H1 (cell line): Measurements from ENCODE around the gene RNF225. TPM values are rescaled to one million over a fixed set of nuclear protein-coding genes. Genes with fewer than 3 reads are reported as not detected.
A peak's percentile ranks its signal among the peaks of the same experiment; 100 is the strongest.

Experiments
- CTCF ChIA-PET: fragments of 300-600 bp; sonication (Branson Sonifier 250); formaldehyde crosslinking; loops from one replicate; lab custom pipeline; 2021; ENCODE audit not compliant: partially characterized antibody; lab: Charles Lee
- POLR2A ChIA-PET: fragments of 300-600 bp; sonication (Branson Sonifier 250); formaldehyde crosslinking; loops from one replicate; lab custom pipeline; 2021; ENCODE audit warnings: inconsistent platforms; ENCODE audit not compliant: partially characterized antibody; lab: Charles Lee
- DNase-seq, 2 experiments: peaks; one replicate each; pipeline versions ENCODE4 v3.0.0 to v3.0.0-alpha.2; 2010 to 2022; ENCODE audit warnings: low spot score in 2 of 2, low read depth in 1 of 2, mixed read lengths in 1 of 2
- FAIRE-seq: peaks from 2 replicates; lab custom pipeline; 2011; peaks lifted over from hg19 to GRCh38; lab: Jason Lieb, UNC
- H2AFZ ChIP-seq: 2 replicates; pipeline ENCODE4 v1.8.1; 2012; ENCODE audit warnings: low read length, inconsistent platforms
- H2AK5ac ChIP-seq: 2 replicates; pipeline ENCODE4 v1.6.1; 2013; ENCODE audit warnings: low read depth, low read length
- H2BK120ac ChIP-seq: replicated peaks from 2 replicates; pipeline ENCODE3; 2013; ENCODE audit warnings: low read depth, low read length, inconsistent platforms
- H2BK12ac ChIP-seq: 2 replicates; pipeline ENCODE4 v1.6.1; 2013; ENCODE audit warnings: low read depth, low read length
- H2BK15ac ChIP-seq: 2 replicates; pipeline ENCODE4 v1.6.1; 2013; ENCODE audit warnings: low read length
- H2BK20ac ChIP-seq: 2 replicates; pipeline ENCODE4 v1.6.1; 2013; ENCODE audit warnings: low read length
- H2BK5ac ChIP-seq: 2 replicates; pipeline ENCODE4 v1.6.1; 2013; ENCODE audit warnings: low read depth, low read length
- H3K14ac ChIP-seq: 2 replicates; pipeline ENCODE4 v1.6.1; 2013; ENCODE audit warnings: inconsistent platforms; ENCODE audit not compliant: insufficient read length
- H3K18ac ChIP-seq: 2 replicates; pipeline ENCODE4 v1.6.1; 2013; ENCODE audit warnings: low read length; ENCODE audit errors: extremely low read depth
- H3K23ac ChIP-seq: 2 replicates; pipeline ENCODE4 v1.6.1; 2013; ENCODE audit warnings: inconsistent platforms; ENCODE audit not compliant: insufficient read length
- H3K23me2 ChIP-seq: 2 replicates; pipeline ENCODE4 v1.6.1; 2013; ENCODE audit warnings: low read depth, low read length
- H3K27ac ChIP-seq: 2 replicates; pipeline ENCODE4 v1.6.1; 2011; ENCODE audit warnings: low read depth, low read length, inconsistent platforms
- H3K27me3 ChIP-seq, 4 experiments: replicated peaks in 1 of 4; 1 replicate in 1 of 4; 2 replicates in 3 of 4; pipeline versions ENCODE4 v1.6.1 to v1.8.1; 2011 to 2013; ENCODE audit warnings: low read length in 3 of 4, mild to moderate bottlenecking in 3 of 4, inconsistent platforms in 2 of 4, mixed read lengths in 2 of 4, moderate library complexity in 1 of 4; ENCODE audit not compliant: control insufficient read depth in 3 of 4, insufficient read depth in 3 of 4; ENCODE audit errors: extremely low read depth in 1 of 4
- H3K36me3 ChIP-seq, 4 experiments: 2 replicates each; pipeline versions ENCODE4 v1.6.1 to v1.8.1; 2011 to 2013; ENCODE audit warnings: mild to moderate bottlenecking in 4 of 4, low read length in 3 of 4, moderate library complexity in 2 of 4, control low read depth in 1 of 4, inconsistent platforms in 1 of 4; ENCODE audit not compliant: insufficient read depth in 4 of 4, control insufficient read depth in 2 of 4
- H3K4ac ChIP-seq: replicated peaks from 2 replicates; pipeline ENCODE3; 2013; ENCODE audit warnings: low read length, low read depth, mixed read lengths, inconsistent platforms; ENCODE audit not compliant: insufficient read length
- H3K4me1 ChIP-seq, 4 experiments: replicated peaks in 1 of 4; 1 replicate in 1 of 4; 2 replicates in 3 of 4; pipeline versions ENCODE4 v1.6.1 to v1.8.1; 2011 to 2013; ENCODE audit warnings: low read length in 3 of 4, inconsistent platforms in 2 of 4, mixed read lengths in 1 of 4; ENCODE audit not compliant: insufficient read depth in 4 of 4, control insufficient read depth in 3 of 4
- H3K4me2 ChIP-seq, 2 experiments: 2 replicates each; pipeline versions ENCODE4 v1.6.1 to v1.8.1; 2011 to 2013; ENCODE audit warnings: low read depth in 2 of 2, low read length in 2 of 2, control low read depth in 1 of 2, inconsistent platforms in 1 of 2, mild to moderate bottlenecking in 1 of 2; ENCODE audit not compliant: insufficient read depth in 1 of 2
- H3K4me3 ChIP-seq, 4 experiments: fragments of 200-600, 300-600 bp in 1 of 4; sonication (generic), shearing (Covaris generic), sonication (Bioruptor Twin) in 1 of 4; 2 replicates each; pipeline versions ENCODE4 v1.5.1 to v1.8.1; 2011 to 2016; ENCODE audit warnings: low read length in 4 of 4, low read depth in 3 of 4, control low read depth in 2 of 4, inconsistent platforms in 2 of 4, mild to moderate bottlenecking in 2 of 4, mixed read lengths in 1 of 4, moderate library complexity in 1 of 4; ENCODE audit not compliant: insufficient read depth in 2 of 4; ENCODE audit errors: extremely low read depth in 1 of 4
- H3K56ac ChIP-seq: replicated peaks from 2 replicates; pipeline ENCODE3; 2013; ENCODE audit warnings: low read depth, mild to moderate bottlenecking, mixed read lengths, low read length, inconsistent platforms; ENCODE audit not compliant: insufficient read length
- H3K79me1 ChIP-seq: 2 replicates; pipeline ENCODE4 v1.6.1; 2013; ENCODE audit warnings: low read depth, low read length, control low read depth
- H3K79me2 ChIP-seq, 2 experiments: 2 replicates each; pipeline versions ENCODE4 v1.6.1 to v1.8.1; 2012 to 2013; ENCODE audit warnings: low read length in 2 of 2, mild to moderate bottlenecking in 2 of 2, inconsistent platforms in 1 of 2; ENCODE audit not compliant: insufficient read depth in 2 of 2, control insufficient read depth in 1 of 2
- H3K9ac ChIP-seq, 4 experiments: replicated peaks in 1 of 4; 1 replicate in 1 of 4; 2 replicates in 3 of 4; pipeline versions ENCODE4 v1.6.1 to v1.8.1; 2011 to 2013; ENCODE audit warnings: low read depth in 3 of 4, low read length in 3 of 4, control low read depth in 2 of 4, mild to moderate bottlenecking in 2 of 4, moderate library complexity in 2 of 4, inconsistent platforms in 1 of 4; ENCODE audit errors: extremely low read depth in 1 of 4
- H3K9me3 ChIP-seq, 2 experiments: 2 replicates each; pipeline versions ENCODE4 v1.6.1 to v1.8.1; 2012 to 2013; ENCODE audit warnings: mild to moderate bottlenecking in 2 of 2, moderate library complexity in 2 of 2, control low read depth in 1 of 2, inconsistent platforms in 1 of 2, low read depth in 1 of 2, low read length in 1 of 2, mixed read lengths in 1 of 2; ENCODE audit not compliant: insufficient read depth in 2 of 2
- H4K20me1 ChIP-seq, 2 experiments: replicated peaks in 1 of 2; 2 replicates each; pipeline versions ENCODE3 to v1.8.1; 2011 to 2013; ENCODE audit warnings: inconsistent platforms in 2 of 2, low read length in 2 of 2, mild to moderate bottlenecking in 1 of 2; ENCODE audit not compliant: insufficient read depth in 2 of 2, control insufficient read depth in 1 of 2
- H4K5ac ChIP-seq: 2 replicates; pipeline ENCODE4 v1.6.1; 2013; ENCODE audit warnings: low read length, low read depth, mixed read lengths, inconsistent platforms; ENCODE audit not compliant: insufficient read length
- H4K8ac ChIP-seq: 2 replicates; pipeline ENCODE4 v1.8.0; 2013; ENCODE audit warnings: mild to moderate bottlenecking, moderate library complexity, low read length, inconsistent platforms; ENCODE audit not compliant: insufficient read depth; ENCODE audit errors: extremely low read depth
- H4K91ac ChIP-seq: replicated peaks from 2 replicates; pipeline ENCODE3; 2013; ENCODE audit warnings: low read length, mixed read lengths, inconsistent platforms; ENCODE audit not compliant: insufficient read length
- CBX5 ChIP-seq: fragments of 300-800, 300-1000 bp; sonication (generic); IDR thresholded peaks from 2 replicates; pipeline ENCODE4 v1.7.1; 2016; ENCODE audit warnings: antibody characterized with exemption, low read length, low read depth
- EP300 ChIP-seq, 2 experiments: IDR thresholded peaks; 1 replicate in 1 of 2; 2 replicates in 1 of 2; pipeline ENCODE4 v1.6.1; 2011 to 2012; ENCODE audit warnings: low read depth in 2 of 2, low read length in 2 of 2, mild to moderate bottlenecking in 2 of 2, borderline replicate concordance in 1 of 2, inconsistent platforms in 1 of 2, moderate library complexity in 1 of 2
- POLR2AphosphoS5 ChIP-seq: IDR thresholded peaks from 2 replicates; pipeline ENCODE4 v1.6.1; 2011; ENCODE audit warnings: low read depth, low read length
- RFX5 ChIP-seq: IDR thresholded peaks from 2 replicates; pipeline ENCODE4 v1.6.1; 2011; ENCODE audit warnings: low read depth, low read length, improper control_type of control experiment, borderline replicate concordance
- SUZ12 ChIP-seq: fragments of 200-600 bp; sonication (generic); IDR thresholded peaks from 2 replicates; pipeline ENCODE4 v1.6.1; 2012; ENCODE audit warnings: mild to moderate bottlenecking, inconsistent platforms, low read length, moderate library complexity, mixed read lengths
- WGBS, 2 experiments: shearing (Covaris generic) in 1 of 2; methylation state at CpG; one replicate each; pipeline versions ENCODE4 v1.1.6 to v1.1.7; 2013 to 2015; ENCODE audit warnings: low lambda C conversion rate in 2 of 2, mixed read lengths in 2 of 2, inconsistent platforms in 1 of 2, low coverage in 1 of 2, missing lambda C conversion rate in 1 of 2; ENCODE audit not compliant: insufficient replicate concordance in 2 of 2, insufficient coverage in 1 of 2, insufficient read length in 1 of 2; ENCODE audit errors: extremely low coverage in 1 of 2, missing lambda C conversion rate in 1 of 2; 5-methylcytosine and 5-hydroxymethylcytosine counted together
- long read RNA-seq, 2 experiments: library from RNA in 1 of 2; library from capped mRNA in 1 of 2; stranded (forward); transcript quantifications; one replicate each; pipeline ENCODE4 v2.0.0, GENCODE V29; 2021; ENCODE audit warnings: inconsistent platforms in 1 of 2
- polyA minus RNA-seq, 3 experiments: library from RNA; depleted of rRNA, polyadenylated mRNA; stranded (reverse); fragments of >200 nt; gene quantifications; 1 replicate in 2 of 3; 2 replicates in 1 of 3; pipeline ENCODE4 v1.2.3, GENCODE V29; 2011
- polyA plus RNA-seq, 7 experiments: library from polyadenylated mRNA; depleted of rRNA in 3 of 7; stranded (reverse) in 5 of 7; unstranded in 2 of 7; fragments of >200 nt in 5 of 7; fragments of 200-250 nt in 2 of 7; gene quantifications; 1 replicate in 5 of 7; 2 replicates in 1 of 7; 4 replicates in 1 of 7; pipeline versions ENCODE4 v1.2.1 to v1.2.3, GENCODE V29; 2011 to 2013; ENCODE audit warnings: missing spikeins in 2 of 7, mixed read lengths in 2 of 7
- total RNA-seq: library from RNA; stranded (reverse); fragmentation: NEBNext Ultra II Directional; extraction: Animal tissue kit (Norgen Biotek cat#: 25700); gene quantifications from 2 replicates; pipeline ENCODE4 v1.2.1, GENCODE V29; 2021
- TF ChIP-seq, protein P1 (sequence below): IDR thresholded peaks from 2 replicates; pipeline ENCODE4 v1.6.1; 2012; ENCODE audit warnings: low read length, inconsistent platforms

Gene RNF225
- total RNA-seq (1.0 and 1.2 TPM in 2 replicates), polyA plus RNA-seq (2011; rRNA removed) (0.17 TPM in 2 replicates), polyA minus RNA-seq (2011; rRNA and poly(A)+ RNA removed) (not detected in 2 replicates)
- polyA plus RNA-seq (2011; cell fraction: cytosol; rRNA removed): 0.40 TPM
- polyA plus RNA-seq (2011; cell fraction: nucleus; rRNA removed): 0.97 TPM
- polyA plus RNA-seq (2012, experiment 1 of 2): 0.39 TPM in 1 of 4 replicates, not detected in the others
- not detected for polyA plus RNA-seq (2012, experiment 2 of 2)
- polyA plus RNA-seq (2013, experiment 1 of 2): 0.26 TPM
- 0.26 TPM for polyA plus RNA-seq (2013, experiment 2 of 2)
- not detected for polyA minus RNA-seq (2011; cell fraction: cytosol; rRNA and poly(A)+ RNA removed)
- 2.3 TPM for polyA minus RNA-seq (2011; cell fraction: nucleus; rRNA and poly(A)+ RNA removed)
- long read RNA-seq, experiment 1: 0 reads
- long read RNA-seq, experiment 2: 0 reads

DNA sequence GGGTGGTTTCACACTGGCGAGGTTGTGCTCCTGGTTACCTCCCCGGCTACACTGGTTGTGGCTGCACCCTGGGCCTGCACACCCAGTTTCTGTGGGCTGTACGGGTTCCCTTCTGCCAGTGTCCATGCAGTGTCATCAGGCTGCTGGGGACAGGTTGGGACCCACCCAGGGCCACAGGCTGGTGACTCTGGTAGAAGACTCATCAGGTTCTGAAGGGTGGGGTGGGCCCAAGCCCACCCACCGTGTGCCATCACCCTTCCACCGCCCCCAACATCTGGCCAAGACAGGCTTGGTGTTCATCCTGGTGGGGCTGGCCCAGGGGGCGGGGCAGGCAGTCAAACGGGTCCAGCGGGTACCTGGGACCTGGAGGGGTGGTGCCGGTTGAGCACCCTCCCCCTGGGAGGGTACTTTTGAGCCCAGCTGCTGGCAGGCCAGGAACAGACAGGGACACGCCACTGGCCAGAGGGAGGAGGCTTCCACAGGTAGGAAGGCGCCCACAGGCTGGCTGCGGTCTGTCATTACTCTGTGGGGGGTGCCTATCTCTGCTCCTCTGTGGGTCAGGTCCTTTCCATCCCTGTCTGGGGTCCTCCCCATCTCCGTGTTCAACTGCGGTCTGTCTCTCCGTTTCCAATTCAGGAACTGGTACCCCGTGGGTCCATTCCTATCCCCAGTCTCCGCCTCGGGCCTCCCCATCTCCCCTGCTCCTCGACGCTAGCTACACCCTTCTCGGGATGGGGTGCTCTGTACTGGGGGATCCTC, at the start of gene RNF225:
Gene RNF225 (plus strand): TSS at position 437 of the 759 bp plus-strand sequence. CDS start 434 bp downstream, outside the sequence.
- POLR2A ChIA-PET: interaction anchor here (0.8 to 7.2 kb wide), 21 partner anchors 8 to 164 kb away, joined by 3 to 78 read pairs (median 5); partner anchors contain the start of genes CHMP2A, RPS5, ZNF324B and ZNF497
- 30% methylated on average over 19 of the region's 21 CpGs; no CpG with 5 or more reads in 1 of the 2 experiments for WGBS, 2 experiments
- Histone ChIP-seq H4K8ac (peak within 1 kb of the TSS; percentile 78; the same call in 1 of the 2 replicates), H3K27ac (no peak within 1 kb of the TSS), H4K20me1 (peaks cover 12 to 17% of the 10 kb centered on the region in 2 experiments), H3K23me2 (peaks cover 7% of the 10 kb centered on the region; the same call in 1 of the 2 replicates), H3K79me1 (peaks cover 2% of the 10 kb centered on the region; the same call in 1 of the 2 replicates), H2BK12ac (no peak within 1 kb of the TSS), H3K4me3 (peak within 1 kb of the TSS; percentile 6 to 67 (median 36)), H4K91ac (no peak within 1 kb of the TSS), H3K79me2 (peaks cover 0 to 11% of the 10 kb centered on the region in 2 experiments; a peak in 1 of 4 replicates), H2BK20ac (no peak within 1 kb of the TSS), H2AFZ (no peak within 1 kb of the TSS), H3K4ac (no peak within 1 kb of the TSS), H2AK5ac (no peak within 1 kb of the TSS), H2BK15ac (no peak within 1 kb of the TSS), H3K14ac (no peak within 1 kb of the TSS), H3K36me3 (peaks cover 16 to 42% (median 31%) of the 10 kb centered on the region in 4 experiments), H2BK120ac (no peak within 1 kb of the TSS), H3K18ac (peak within 1 kb of the TSS; percentile 60), H3K23ac (no peak within 1 kb of the TSS), H4K5ac (no peak within 1 kb of the TSS), H3K9me3 (no peaks in the 10 kb centered on the region), H2BK5ac (0 out of 2 replicates have a peak within 1 kb of the TSS, but pooled peaks have one; percentile 44), H3K4me2 (peak within 1 kb of the TSS; percentile 63 to 83), H3K56ac (no peak within 1 kb of the TSS), H3K9ac (peak within 1 kb of the TSS in 1 of 4 experiments; percentile 38; a peak in 2 of 7 replicates), H3K4me1 (peaks cover 0 to 22% (median 13%) of the 10 kb centered on the region in 4 experiments; a peak in 5 of 7 replicates), H3K27me3 (peaks cover 3 to 16% (median 11%) of the 10 kb centered on the region in 4 experiments; a peak in 6 of 7 replicates)
- CTCF ChIA-PET: interaction anchor here (0.6 to 1.3 kb wide), 4 partner anchors 28 to 100 kb away, joined by 3 to 4 read pairs (median 3); no protein-coding TSS in a partner anchor
- DNase-seq: peak; percentile 66 to 83
- no peak for FAIRE-seq
- TF ChIP-seq, protein P1, sequence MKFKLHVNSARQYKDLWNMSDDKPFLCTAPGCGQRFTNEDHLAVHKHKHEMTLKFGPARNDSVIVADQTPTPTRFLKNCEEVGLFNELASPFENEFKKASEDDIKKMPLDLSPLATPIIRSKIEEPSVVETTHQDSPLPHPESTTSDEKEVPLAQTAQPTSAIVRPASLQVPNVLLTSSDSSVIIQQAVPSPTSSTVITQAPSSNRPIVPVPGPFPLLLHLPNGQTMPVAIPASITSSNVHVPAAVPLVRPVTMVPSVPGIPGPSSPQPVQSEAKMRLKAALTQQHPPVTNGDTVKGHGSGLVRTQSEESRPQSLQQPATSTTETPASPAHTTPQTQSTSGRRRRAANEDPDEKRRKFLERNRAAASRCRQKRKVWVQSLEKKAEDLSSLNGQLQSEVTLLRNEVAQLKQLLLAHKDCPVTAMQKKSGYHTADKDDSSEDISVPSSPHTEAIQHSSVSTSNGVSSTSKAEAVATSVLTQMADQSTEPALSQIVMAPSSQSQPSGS: 0 out of 2 replicates have a peak, but pooled peaks have one; percentile 19
- peak; percentile 76 for TF ChIP-seq POLR2AphosphoS5
- 0 out of 2 replicates have a peak, but pooled peaks have one; percentile 23 for TF ChIP-seq SUZ12
- no peak for TF ChIP-seq EP300 (IDR thresholded peaks at IDR 0.05; ENCODE audit: borderline replicate concordance in 1 of 2, low read depth in 2 of 2, low read length in 2 of 2)
- TF ChIP-seq RFX5: no peak
- TF ChIP-seq CBX5: no peak
